ENCODE data around the gene TXNRD2. TPM values are rescaled to one million over a fixed set of nuclear protein-coding genes. Genes with fewer than 3 reads are reported as not detected.

TXNRD2 gene
- total and polyA plus RNA-seq, 2 of the 4 experiments (the other 2 are of a cell fraction), result 15.6 to 25.7 TPM

DNA sequence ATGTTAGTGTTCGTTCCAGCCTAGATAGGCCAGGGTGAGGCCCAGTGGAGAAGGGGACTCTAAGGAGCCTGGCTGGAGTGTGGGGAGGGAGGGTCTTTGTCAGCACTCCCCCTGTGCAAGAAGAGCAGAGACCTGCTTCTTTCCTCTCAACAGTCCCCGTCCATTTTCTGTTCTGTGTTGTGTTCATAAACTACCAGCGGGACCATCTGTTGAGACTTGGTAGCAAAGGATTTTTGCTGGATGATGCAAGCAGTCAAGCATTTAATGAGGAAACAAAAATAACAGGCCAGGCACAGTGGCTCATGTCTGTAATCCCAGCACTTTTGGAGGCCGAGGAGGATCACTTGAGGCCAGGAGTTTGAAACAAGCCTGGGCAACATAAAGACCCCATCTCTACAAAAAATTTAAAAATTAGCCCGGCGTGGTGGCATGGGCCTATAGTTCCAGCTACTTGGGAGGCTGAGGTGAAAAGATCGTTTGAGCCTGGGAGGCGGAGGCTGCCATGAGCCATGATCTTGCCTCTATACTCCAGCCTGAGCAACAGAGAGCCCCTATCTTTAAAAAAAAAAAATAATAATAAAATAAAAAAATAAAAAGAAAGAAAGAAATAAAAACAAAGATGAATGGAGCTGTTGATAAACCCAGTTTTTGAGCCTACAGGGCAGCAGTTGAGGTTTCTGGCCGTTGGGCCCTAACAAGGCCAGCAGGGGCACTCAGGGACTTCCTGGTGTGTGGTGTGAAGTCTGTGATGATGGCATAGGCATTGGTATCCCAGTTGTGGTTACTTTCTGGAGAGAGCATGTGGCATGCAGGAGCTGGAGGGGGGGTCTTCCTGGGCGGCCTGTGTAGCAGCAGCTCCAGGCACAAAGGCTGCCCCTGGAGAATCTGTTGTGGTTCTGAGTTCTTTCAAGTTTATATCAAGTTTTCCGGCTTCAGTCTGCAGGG lies 1.7 kb upstream of the TXNRD2 start (continued):
- TF ChIP-seq, protein P1, sequence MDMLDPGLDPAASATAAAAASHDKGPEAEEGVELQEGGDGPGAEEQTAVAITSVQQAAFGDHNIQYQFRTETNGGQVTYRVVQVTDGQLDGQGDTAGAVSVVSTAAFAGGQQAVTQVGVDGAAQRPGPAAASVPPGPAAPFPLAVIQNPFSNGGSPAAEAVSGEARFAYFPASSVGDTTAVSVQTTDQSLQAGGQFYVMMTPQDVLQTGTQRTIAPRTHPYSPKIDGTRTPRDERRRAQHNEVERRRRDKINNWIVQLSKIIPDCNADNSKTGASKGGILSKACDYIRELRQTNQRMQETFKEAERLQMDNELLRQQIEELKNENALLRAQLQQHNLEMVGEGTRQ (IDR thresholded peaks at IDR 0.05; ENCODE audit: low read depth, low read length), result no peak
- peak; percentile 67; the same call in 1 of the 2 replicates for TF ChIP-seq POLR2A (IDR thresholded peaks at IDR 0.05; ENCODE audit: low read depth, low read length)
- TF ChIP-seq CHD1 (IDR thresholded peaks at IDR 0.05; ENCODE audit: low read depth, low read length), result no peak
- TF ChIP-seq FOS (IDR thresholded peaks at IDR 0.05; ENCODE audit: low read depth, low read length), result no peak

All from IMR-90 (cell line).